ENCODE data around the gene RIMBP2.

DNA sequence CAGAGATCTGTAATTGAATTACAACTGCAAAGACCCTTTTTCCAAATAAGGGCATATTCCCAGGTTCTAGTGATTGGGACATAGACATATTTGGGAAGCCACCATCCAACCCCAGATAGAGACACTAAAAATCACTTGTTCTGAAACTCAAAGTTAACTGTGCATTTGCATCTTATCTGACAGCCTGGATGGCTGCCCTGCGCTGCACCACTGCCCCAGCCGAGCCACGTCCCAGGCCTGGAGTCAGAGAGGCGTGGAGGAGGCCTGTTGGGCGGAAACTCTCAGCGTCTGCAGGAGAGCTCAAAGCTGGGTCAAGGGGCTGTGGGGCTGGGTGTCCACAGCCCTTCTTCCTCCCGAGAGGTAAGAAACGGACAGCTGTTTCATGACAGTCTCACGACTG is 124.4 kb downstream of the RIMBP2 start:
- TF ChIP-seq, protein P1, sequence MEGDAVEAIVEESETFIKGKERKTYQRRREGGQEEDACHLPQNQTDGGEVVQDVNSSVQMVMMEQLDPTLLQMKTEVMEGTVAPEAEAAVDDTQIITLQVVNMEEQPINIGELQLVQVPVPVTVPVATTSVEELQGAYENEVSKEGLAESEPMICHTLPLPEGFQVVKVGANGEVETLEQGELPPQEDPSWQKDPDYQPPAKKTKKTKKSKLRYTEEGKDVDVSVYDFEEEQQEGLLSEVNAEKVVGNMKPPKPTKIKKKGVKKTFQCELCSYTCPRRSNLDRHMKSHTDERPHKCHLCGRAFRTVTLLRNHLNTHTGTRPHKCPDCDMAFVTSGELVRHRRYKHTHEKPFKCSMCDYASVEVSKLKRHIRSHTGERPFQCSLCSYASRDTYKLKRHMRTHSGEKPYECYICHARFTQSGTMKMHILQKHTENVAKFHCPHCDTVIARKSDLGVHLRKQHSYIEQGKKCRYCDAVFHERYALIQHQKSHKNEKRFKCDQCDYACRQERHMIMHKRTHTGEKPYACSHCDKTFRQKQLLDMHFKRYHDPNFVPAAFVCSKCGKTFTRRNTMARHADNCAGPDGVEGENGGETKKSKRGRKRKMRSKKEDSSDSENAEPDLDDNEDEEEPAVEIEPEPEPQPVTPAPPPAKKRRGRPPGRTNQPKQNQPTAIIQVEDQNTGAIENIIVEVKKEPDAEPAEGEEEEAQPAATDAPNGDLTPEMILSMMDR (IDR thresholded peaks at IDR 0.05; ENCODE audit: low read depth, low read length): no peak
- TF ChIP-seq EZH2phosphoT487 (IDR thresholded peaks at IDR 0.05; ENCODE audit: low read depth): no peak

All from OCI-LY3 (cell line).